Stimulated activated CD4-positive, alpha-beta T cell treated with anti-CD3 and anti-CD28 coated beads, Interleukin-4, amount 100 ng/mL, for 24 hours (primary cell): ENCODE measurements around the gene LMO1.

Source experiments
- DNase-seq: peaks from one replicate; pipeline ENCODE4 v3.0.0-alpha.2; 2020

The LMO1 gene

DNA sequence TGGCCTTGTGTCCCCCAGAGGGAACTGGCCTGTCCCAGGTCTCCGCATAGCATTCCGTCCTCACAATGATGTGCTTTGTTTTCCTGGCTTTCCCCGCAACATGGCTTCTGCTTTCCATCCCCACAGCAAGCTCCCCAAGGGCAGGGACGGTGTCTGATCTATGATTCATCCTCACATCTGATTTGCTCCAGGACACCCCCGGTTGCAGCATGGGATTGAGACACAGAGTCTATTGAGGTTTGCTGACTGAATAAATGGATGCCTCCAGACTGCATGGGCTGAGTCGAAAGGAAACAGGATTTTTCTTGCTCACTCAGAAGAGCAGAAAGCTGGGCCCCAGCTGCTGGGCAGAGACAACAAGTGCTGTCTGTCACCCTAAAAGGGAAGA lies 40.2 kb downstream of the LMO1 start:
- no peak for DNase-seq

GRCh38 chr11:8222820-8223512 lies 40.7 kb downstream of the LMO1 start:
- no peak for DNase-seq

DNA sequence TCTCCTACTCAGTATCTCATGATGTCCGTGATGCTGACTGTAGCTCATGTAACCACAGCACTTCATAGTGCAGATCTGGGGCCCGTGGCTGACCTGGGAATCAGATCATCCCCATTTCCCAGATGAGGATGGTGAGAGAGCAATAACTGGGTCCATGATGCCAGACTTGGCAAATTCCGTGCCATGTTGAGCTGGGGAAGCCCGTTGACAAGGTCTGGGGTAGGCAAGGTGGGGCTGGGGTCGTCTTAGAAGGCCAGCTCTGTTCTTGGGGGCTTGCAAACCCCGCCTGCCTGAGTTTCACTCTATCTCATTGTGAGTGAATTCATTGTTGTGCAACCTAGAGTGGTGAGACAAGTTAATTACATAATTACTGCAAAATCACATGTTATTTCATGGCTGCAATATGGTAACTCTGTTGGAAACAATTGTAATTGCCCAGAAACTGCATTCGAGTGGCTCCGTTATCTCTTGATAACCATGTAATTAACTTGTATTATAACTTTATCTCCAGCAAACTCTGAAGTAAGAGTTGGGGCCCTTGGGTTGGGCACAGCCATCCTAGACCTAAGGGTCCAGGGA lies 41.7 kb downstream of the LMO1 start:
- no peak for DNase-seq

DNA sequence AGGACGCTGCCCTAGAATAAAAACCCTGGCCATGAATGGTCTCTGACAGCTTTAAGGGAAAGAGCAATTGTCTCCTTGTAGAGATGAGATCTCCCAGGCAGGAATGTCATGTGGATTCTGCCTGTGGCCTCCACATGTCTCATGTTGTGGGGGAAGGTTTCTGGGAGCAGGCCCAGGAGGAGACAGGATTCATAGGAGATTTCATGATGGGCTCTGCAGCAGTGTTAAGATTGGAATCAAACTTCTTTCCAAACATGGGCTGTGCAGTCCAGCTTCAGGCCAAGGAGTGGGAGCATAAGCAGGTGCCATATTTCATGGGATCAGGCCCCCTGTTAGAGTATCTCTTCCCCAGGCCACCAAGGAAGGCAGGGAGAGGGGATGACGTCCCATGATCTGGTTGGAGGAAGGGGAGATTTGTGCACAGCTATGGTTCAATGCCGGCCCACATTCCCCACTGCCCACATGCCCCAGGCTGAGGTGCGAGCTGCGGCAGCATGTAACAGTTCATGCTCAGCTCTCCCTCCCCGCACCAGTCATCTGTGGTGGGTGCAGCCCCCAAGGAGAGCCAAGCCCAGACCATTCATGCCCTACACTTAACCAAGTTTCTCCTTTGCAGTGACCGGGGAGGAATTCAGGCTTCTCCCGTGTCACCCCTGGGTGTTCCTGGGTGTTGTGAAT lies 42.5 kb downstream of the LMO1 start:
- no peak for DNase-seq

- DNase-seq = no peak
Observed at GRCh38 chr11:8220261-8221045, 43.2 kb downstream of the LMO1 start.

DNA sequence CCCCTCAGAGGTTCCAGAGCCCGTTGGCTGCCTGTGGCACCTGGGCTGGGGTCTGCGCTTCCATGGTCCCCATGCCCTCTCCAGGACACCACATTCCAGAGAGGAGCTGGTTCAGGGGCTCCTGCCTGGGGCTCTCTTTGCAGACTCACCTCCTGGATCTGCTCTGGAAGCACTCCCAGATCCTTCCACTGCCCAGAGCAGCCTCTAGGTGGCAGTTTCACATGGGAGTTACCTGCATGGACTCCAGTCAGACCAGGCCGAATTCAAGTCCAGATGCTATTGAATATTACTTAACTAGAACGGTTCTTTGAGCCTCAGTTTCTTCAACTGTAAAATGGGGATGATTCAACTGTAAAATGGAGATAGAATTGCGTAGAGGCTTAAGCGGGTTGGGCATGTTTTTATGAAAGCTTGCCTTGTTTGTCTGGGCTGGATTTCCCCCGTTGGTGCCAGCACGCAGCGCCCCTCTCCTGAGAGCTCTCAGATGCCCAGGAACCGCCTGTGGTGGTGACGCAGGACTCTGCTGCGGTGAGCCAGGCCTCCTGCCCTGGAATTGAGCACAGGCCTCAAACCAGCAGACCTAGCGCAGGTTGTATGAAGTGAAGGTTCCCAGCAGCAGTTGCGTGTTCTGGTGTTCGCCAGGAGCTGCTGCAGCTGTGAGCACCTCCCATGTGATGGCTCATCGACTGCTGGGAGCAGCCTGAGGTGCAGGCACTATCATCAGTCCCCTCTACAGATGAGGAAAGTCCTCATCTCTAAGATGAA lies 44.2 kb downstream of the LMO1 start:
- peak; percentile 20 for DNase-seq

GRCh38 chr11:8218840-8219239 lies 44.8 kb downstream of the LMO1 start:
- DNase-seq = no peak

DNA sequence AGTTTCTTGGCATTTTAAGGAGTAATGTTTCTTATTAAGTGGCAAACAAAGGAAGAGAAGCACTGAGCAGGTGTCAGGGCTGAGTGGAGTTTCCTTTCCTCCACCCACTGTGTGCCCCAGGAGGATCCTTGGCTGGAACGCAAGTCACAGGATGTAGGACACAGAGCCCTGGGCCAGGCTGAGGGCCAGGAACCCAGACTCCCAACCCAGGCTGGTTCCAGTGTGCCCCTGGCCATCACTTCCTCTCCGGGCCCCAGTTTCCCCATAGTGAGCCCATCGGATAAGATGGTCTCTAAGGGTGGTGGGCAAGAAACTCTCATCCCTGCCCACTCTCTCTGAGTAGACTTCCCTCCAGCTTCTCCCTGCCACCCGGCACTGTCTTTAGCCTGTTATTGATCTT lies 45.3 kb downstream of the LMO1 start:
- DNase-seq = no peak

DNA sequence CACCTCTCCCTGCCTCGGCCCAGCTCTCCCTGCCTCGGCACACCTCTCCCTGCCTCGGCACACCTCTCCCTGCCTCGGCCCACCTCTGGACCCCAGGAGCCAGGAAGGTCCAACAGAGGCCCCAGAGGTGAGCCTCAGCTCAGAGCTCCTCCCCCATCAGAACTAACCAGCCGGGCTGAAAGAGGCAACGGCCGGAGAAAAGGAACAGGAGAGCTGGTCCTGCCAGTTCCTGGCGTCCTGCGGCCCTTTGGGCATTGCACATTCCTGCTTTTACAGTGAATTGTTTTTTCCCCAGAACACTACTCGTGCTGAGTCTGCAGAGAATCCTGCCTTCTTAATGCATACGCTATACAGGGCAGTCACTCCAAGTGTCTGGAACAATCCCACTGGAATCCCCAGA lies 45.8 kb downstream of the LMO1 start:
- DNase-seq = no peak

GRCh38 chr11:8217136-8217535 lies 46.5 kb downstream of the LMO1 start:
- DNase-seq = no peak

- no peak for DNase-seq
Observed at GRCh38 chr11:8213376-8213775, 50.3 kb downstream of the LMO1 start.

GRCh38 chr11:8209208-8209807 lies 54.4 kb downstream of the LMO1 start:
- DNase-seq = peak; percentile 15

DNA sequence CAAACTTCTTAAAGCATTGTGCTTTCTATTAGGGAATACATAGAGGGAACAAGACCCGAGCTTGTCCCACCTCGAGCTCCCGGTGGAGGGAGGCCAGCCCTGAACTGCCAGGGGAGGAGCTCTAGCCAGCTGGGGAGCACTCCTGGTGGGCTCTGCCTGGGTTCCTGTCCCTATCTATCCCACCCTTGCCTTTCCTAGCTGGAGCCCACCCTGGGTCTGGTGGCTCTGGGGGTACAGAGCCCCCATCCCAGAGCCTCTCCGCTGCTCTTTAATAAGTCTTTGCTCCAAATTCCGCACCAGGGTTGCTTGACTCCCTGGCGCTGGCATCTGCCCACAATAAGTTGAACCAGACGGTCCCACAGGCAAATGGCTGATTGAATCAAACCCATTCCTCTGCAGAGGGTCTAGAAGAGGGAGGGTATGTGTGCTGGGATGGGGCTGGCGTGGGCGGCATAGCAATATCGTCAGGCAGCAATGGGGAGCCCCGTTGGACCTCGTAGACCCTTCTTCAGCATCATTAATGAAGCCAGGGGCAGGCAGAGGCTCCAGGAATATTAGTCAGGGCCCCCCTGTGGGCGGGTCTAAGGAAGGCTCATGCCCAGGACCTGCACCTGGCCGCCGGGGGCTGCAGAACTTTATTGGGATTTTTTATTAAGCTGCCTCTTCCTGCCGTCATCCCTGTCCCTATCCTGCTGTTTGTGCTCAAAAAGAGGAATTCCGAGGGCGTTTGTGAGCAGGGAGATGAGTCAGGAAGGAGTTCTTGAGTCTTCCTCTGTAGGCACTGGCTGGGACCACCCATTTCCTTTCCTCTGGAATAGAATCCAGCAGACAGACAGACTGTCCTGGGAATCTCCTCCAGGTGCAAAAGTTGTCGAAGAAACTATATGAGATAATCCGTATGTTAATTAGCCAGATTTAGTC lies 56.3 kb downstream of the LMO1 start:
- no peak for DNase-seq

- no peak for DNase-seq
Observed at GRCh38 chr11:8206251-8207079, 57.2 kb downstream of the LMO1 start.

- no peak for DNase-seq
Observed at GRCh38 chr11:8205566-8205965, 58.1 kb downstream of the LMO1 start.

DNA sequence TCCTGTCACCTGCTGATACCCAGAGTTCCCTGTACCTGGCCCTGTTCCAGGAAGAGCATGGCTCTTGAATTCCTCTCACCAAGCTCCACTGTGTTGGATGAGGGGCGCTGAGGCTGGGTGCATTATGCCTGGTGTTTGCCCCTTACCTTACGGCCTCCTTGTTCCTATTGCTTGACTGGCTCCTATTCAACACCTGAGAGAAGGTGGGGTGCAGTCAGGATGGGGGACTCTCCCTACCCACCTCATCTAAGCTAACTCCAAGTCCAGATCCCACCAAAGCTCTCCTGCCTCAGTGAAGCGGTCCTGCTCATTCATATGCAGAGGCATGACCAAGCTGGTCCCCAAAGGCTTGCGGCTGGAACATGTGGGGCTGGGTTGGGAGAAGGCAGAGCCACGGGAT lies 59.1 kb downstream of the LMO1 start:
- DNase-seq = no peak

DNA sequence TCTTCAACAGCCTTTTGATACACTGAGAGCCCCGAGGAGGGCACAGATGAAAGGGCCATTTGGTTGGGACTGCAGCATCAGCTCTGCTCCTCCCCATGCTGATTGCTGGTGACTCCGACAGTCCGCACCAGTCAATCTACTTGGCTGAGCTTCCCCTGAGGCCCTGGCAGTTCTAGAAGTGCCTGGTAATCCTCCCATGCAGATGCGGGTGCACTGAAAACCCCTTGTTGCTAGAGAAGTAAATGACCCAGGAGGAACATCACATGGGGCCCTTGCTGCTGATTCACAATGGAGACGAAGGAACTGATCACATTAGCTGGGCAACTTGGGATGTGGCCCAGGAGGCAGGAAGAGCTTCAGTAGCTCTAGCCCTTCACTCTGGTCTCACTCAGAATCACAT lies 59.7 kb downstream of the LMO1 start:
- no peak for DNase-seq

DNA sequence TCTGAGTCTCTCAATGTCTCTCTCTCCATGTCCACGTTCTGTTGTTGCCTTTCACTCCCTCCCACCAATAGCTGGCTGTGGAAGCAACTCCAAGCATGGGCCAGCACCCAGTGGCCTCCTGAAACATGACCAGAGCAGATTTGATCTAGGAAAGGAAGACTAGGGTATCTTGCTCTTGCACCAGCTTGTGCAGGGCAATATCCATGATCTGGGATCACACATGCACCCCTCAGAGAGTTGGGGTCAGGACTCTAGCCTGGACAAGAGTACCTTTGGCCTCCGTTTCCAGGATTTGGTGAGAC lies 60.3 kb downstream of the LMO1 start:
- DNase-seq = no peak

GRCh38 chr11:8202516-8203413 lies 60.9 kb downstream of the LMO1 start:
- no peak for DNase-seq
